D721Med (cell line): Measurements from ENCODE around the gene VAPB.
"Not testable (repeated sequence)": the region's sequence is repeated elsewhere in the genome, so short reads cannot be mapped to it uniquely, and the experiment has no call there.

Experiments
- DNase-seq: peaks from one replicate; pipeline ENCODE4 v3.0.0; 2011; ENCODE audit warnings: low spot score; ENCODE audit not compliant: insufficient read length
- FAIRE-seq: peaks from 2 replicates; lab custom pipeline; 2011; peaks lifted over from hg19 to GRCh38; lab: Jason Lieb, UNC
- CTCF ChIP-seq: IDR thresholded peaks from 2 replicates; pipeline ENCODE4 v1.5.1; 2012; ENCODE audit warnings: mild to moderate bottlenecking, control low read depth; ENCODE audit not compliant: insufficient read depth; ENCODE audit errors: missing control alignments

VAPB gene

GRCh38 chr20:58406422-58407001 is 17.5 kb downstream of the VAPB start:
- DNase-seq (no peak), FAIRE-seq (no peak)
- no peak for TF ChIP-seq CTCF

GRCh38 chr20:58407201-58407873 is 18.3 kb downstream of the VAPB start:
- TF ChIP-seq CTCF, result no peak
- FAIRE-seq (no peak), DNase-seq (no peak)

GRCh38 chr20:58407966-58408557 is 19.0 kb downstream of the VAPB start:
- FAIRE-seq (no peak), DNase-seq (no peak)
- no peak for TF ChIP-seq CTCF

GRCh38 chr20:58408603-58409246 is 19.7 kb downstream of the VAPB start:
- no peak for TF ChIP-seq CTCF
- no peak for FAIRE-seq
- DNase-seq, result no peak

- FAIRE-seq, DNase-seq: not testable (repeated sequence)
Measured at GRCh38 chr20:58414216-58414615, 25.2 kb downstream of the VAPB start.

- DNase-seq, FAIRE-seq: not testable (repeated sequence)
Measured at GRCh38 chr20:58414786-58415185, 25.8 kb downstream of the VAPB start.

- no peak for DNase-seq
- TF ChIP-seq CTCF, result no peak
- no peak for FAIRE-seq
Measured at GRCh38 chr20:58416057-58416456, 27.0 kb downstream of the VAPB start.

GRCh38 chr20:58416835-58417234 is 27.8 kb downstream of the VAPB start:
- no peak for FAIRE-seq
- TF ChIP-seq CTCF, result no peak
- DNase-seq, result no peak
